ENCODE results near the gene ST6GALNAC3.

ST6GALNAC3 gene

GRCh38 chr1:76390456-76390855, 315.9 kb downstream of the ST6GALNAC3 start (continued):
- no peak for TF ChIP-seq HIC1 (tag by site-specific recombination; IDR thresholded peaks at IDR 0.05)
- no peak for TF ChIP-seq ZNF488 (tag by site-specific recombination; IDR thresholded peaks at IDR 0.05)

- H3K9me3 ChIP-seq (ENCODE audit: control insufficient read depth, insufficient read depth, low read depth, low read length): no peaks in the 10 kb centered on the region
- H3K27ac ChIP-seq (ENCODE audit: extremely low read depth, low read depth, low read length): no peak overlapping the region
- no peak for TF ChIP-seq ZNF37A (tag by site-specific recombination; IDR thresholded peaks at IDR 0.05)
- no peak for TF ChIP-seq TCF7L2 (IDR thresholded peaks at IDR 0.05; ENCODE audit: borderline replicate concordance, low read depth, low read length)
- TF ChIP-seq ZBTB7A (tag by site-specific recombination; IDR thresholded peaks at IDR 0.05; ENCODE audit: low read depth): no peak
- TF ChIP-seq HOXC10 (CRISPR knock-in tag; IDR thresholded peaks at IDR 0.05): no peak
- no peak for TF ChIP-seq ZNF132 (tag by site-specific recombination; IDR thresholded peaks at IDR 0.05; ENCODE audit: borderline replicate concordance)
- no peak for TF ChIP-seq ZNF148 (tag by site-specific recombination; IDR thresholded peaks at IDR 0.05; ENCODE audit: borderline replicate concordance)
- no peak for TF ChIP-seq ZBTB44 (tag by site-specific recombination; IDR thresholded peaks at IDR 0.05)
- no peak for TF ChIP-seq KLF9 (tag by site-specific recombination; IDR thresholded peaks at IDR 0.05; ENCODE audit: low read depth)
- no peak for TF ChIP-seq ZNF514 (tag by site-specific recombination; IDR thresholded peaks at IDR 0.05)
- no peak for TF ChIP-seq ZNF529 (tag by site-specific recombination; IDR thresholded peaks at IDR 0.05; ENCODE audit: insufficient replicate concordance)
- TF ChIP-seq SCRT2 (tag by site-specific recombination; IDR thresholded peaks at IDR 0.05): no peak
- TF ChIP-seq ZNF157 (tag by site-specific recombination; IDR thresholded peaks at IDR 0.05): no peak
- no peak for TF ChIP-seq KLF17 (tag by site-specific recombination; IDR thresholded peaks at IDR 0.05)
- no peak for TF ChIP-seq ZNF362 (tag by site-specific recombination; IDR thresholded peaks at IDR 0.05)
- no peaks in the 10 kb centered on the region for H3K36me3 ChIP-seq (ENCODE audit: control insufficient read depth in 2 of 2, insufficient read depth in 1 of 2, low read length in 2 of 2)
- no peak overlapping the region for H3K4me3 ChIP-seq (ENCODE audit: low read depth, low read length)
- no peaks in the 10 kb centered on the region for H3K4me1 ChIP-seq (ENCODE audit: control insufficient read depth, insufficient read depth, low read length)
- CTCF ChIA-PET: no interaction called here
- POLR2A ChIA-PET: no interaction called here
These were observed 320.5 kb downstream of the ST6GALNAC3 start for GRCh38 chr1:76395059-76395458.

Data from HEK293 (cell line).